H1 (cell line): ENCODE measurements around the gene MYLIP. TPM values are rescaled to one million over a fixed set of nuclear protein-coding genes. Genes with fewer than 3 reads are reported as not detected.

ENCODE experiments used
- polyA plus RNA-seq, 7 experiments: library from polyadenylated mRNA; depleted of rRNA in 3 of 7; stranded (reverse) in 5 of 7; unstranded in 2 of 7; fragments of >200 nt in 5 of 7; fragments of 200-250 nt in 2 of 7; gene quantifications; 1 replicate in 5 of 7; 2 replicates in 1 of 7; 4 replicates in 1 of 7; pipeline versions ENCODE4 v1.2.1 to v1.2.3, GENCODE V29; 2011 to 2013; ENCODE audit warnings: missing spikeins in 2 of 7, mixed read lengths in 2 of 7
- total RNA-seq: library from RNA; stranded (reverse); fragmentation: NEBNext Ultra II Directional; extraction: Animal tissue kit (Norgen Biotek cat#: 25700); gene quantifications from 2 replicates; pipeline ENCODE4 v1.2.1, GENCODE V29; 2021
- TF ChIP-seq, protein P1 (sequence below): fragments of 300-600 bp; sonication (generic); IDR thresholded peaks from 2 replicates; pipeline ENCODE4 v1.7.1; 2012; ENCODE audit warnings: low read length, moderate library complexity, mild to moderate bottlenecking, inconsistent platforms; ENCODE audit not compliant: insufficient replicate concordance

Gene MYLIP
- total and polyA plus RNA-seq, 2 of the 8 experiments (the other 6 are each of a cell fraction or from before 2014, with no cell fraction given): 21.1 to 26.9 TPM

DNA sequence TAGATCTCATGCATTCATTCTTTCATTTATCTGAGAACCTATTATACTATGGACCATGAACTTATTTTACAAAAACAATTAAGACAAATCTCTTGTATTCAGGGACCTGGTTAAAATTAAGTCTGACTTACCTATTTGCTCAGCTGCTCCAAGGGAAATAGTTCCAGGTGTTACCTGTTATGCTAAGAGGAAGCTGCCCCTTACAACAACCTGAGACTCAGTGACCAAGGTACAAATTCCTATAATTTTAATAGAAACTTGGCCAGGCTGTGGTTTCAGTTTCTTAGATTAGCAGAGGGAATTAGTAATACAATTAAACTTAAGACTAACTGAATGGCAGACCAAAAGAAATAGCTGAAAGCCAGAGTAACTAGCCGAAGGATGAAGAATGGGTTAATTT is 61.3 kb downstream of the MYLIP start (continued):
- TF ChIP-seq, protein P1, sequence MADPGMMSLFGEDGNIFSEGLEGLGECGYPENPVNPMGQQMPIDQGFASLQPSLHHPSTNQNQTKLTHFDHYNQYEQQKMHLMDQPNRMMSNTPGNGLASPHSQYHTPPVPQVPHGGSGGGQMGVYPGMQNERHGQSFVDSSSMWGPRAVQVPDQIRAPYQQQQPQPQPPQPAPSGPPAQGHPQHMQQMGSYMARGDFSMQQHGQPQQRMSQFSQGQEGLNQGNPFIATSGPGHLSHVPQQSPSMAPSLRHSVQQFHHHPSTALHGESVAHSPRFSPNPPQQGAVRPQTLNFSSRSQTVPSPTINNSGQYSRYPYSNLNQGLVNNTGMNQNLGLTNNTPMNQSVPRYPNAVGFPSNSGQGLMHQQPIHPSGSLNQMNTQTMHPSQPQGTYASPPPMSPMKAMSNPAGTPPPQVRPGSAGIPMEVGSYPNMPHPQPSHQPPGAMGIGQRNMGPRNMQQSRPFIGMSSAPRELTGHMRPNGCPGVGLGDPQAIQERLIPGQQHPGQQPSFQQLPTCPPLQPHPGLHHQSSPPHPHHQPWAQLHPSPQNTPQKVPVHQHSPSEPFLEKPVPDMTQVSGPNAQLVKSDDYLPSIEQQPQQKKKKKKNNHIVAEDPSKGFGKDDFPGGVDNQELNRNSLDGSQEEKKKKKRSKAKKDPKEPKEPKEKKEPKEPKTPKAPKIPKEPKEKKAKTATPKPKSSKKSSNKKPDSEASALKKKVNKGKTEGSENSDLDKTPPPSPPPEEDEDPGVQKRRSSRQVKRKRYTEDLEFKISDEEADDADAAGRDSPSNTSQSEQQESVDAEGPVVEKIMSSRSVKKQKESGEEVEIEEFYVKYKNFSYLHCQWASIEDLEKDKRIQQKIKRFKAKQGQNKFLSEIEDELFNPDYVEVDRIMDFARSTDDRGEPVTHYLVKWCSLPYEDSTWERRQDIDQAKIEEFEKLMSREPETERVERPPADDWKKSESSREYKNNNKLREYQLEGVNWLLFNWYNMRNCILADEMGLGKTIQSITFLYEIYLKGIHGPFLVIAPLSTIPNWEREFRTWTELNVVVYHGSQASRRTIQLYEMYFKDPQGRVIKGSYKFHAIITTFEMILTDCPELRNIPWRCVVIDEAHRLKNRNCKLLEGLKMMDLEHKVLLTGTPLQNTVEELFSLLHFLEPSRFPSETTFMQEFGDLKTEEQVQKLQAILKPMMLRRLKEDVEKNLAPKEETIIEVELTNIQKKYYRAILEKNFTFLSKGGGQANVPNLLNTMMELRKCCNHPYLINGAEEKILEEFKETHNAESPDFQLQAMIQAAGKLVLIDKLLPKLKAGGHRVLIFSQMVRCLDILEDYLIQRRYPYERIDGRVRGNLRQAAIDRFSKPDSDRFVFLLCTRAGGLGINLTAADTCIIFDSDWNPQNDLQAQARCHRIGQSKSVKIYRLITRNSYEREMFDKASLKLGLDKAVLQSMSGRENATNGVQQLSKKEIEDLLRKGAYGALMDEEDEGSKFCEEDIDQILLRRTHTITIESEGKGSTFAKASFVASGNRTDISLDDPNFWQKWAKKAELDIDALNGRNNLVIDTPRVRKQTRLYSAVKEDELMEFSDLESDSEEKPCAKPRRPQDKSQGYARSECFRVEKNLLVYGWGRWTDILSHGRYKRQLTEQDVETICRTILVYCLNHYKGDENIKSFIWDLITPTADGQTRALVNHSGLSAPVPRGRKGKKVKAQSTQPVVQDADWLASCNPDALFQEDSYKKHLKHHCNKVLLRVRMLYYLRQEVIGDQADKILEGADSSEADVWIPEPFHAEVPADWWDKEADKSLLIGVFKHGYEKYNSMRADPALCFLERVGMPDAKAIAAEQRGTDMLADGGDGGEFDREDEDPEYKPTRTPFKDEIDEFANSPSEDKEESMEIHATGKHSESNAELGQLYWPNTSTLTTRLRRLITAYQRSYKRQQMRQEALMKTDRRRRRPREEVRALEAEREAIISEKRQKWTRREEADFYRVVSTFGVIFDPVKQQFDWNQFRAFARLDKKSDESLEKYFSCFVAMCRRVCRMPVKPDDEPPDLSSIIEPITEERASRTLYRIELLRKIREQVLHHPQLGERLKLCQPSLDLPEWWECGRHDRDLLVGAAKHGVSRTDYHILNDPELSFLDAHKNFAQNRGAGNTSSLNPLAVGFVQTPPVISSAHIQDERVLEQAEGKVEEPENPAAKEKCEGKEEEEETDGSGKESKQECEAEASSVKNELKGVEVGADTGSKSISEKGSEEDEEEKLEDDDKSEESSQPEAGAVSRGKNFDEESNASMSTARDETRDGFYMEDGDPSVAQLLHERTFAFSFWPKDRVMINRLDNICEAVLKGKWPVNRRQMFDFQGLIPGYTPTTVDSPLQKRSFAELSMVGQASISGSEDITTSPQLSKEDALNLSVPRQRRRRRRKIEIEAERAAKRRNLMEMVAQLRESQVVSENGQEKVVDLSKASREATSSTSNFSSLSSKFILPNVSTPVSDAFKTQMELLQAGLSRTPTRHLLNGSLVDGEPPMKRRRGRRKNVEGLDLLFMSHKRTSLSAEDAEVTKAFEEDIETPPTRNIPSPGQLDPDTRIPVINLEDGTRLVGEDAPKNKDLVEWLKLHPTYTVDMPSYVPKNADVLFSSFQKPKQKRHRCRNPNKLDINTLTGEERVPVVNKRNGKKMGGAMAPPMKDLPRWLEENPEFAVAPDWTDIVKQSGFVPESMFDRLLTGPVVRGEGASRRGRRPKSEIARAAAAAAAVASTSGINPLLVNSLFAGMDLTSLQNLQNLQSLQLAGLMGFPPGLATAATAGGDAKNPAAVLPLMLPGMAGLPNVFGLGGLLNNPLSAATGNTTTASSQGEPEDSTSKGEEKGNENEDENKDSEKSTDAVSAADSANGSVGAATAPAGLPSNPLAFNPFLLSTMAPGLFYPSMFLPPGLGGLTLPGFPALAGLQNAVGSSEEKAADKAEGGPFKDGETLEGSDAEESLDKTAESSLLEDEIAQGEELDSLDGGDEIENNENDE: no peak
